ENCODE data around the gene MBIP.

DNA sequence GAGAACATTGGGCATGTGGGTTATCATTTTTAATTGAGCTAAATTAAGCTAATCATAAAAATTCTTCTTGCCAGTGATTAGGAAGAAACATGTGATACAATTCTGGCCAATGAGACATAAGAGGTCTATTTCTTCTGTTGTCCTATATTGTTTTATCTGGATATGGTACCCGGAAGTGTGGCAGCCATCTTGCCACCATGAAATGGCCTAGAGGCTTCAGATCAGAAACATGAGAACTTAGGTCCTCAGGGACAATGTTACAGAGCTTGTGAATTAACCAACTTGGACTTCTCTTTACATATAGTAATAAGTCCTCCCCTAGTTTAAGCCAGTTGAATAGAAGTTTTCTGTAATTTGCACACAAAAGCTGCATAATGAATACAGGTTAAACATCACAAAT lies 30.5 kb downstream of the MBIP start:
- TF ChIP-seq, protein P1, sequence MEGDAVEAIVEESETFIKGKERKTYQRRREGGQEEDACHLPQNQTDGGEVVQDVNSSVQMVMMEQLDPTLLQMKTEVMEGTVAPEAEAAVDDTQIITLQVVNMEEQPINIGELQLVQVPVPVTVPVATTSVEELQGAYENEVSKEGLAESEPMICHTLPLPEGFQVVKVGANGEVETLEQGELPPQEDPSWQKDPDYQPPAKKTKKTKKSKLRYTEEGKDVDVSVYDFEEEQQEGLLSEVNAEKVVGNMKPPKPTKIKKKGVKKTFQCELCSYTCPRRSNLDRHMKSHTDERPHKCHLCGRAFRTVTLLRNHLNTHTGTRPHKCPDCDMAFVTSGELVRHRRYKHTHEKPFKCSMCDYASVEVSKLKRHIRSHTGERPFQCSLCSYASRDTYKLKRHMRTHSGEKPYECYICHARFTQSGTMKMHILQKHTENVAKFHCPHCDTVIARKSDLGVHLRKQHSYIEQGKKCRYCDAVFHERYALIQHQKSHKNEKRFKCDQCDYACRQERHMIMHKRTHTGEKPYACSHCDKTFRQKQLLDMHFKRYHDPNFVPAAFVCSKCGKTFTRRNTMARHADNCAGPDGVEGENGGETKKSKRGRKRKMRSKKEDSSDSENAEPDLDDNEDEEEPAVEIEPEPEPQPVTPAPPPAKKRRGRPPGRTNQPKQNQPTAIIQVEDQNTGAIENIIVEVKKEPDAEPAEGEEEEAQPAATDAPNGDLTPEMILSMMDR (IDR thresholded peaks at IDR 0.05): no peak
- TF ChIP-seq POLR2A (IDR thresholded peaks at IDR 0.05): no peak
- TF ChIP-seq POLR2AphosphoS5 (IDR thresholded peaks at IDR 0.05): no peak

Data from gastroesophageal sphincter (tissue), 3 donors.